ENCODE measurements around the gene NUF2.
A peak's percentile ranks its signal among the peaks of the same experiment; 100 is the strongest.
"Not testable (repeated sequence)": the region's sequence is repeated elsewhere in the genome, so short reads cannot be mapped to it uniquely, and the experiment has no call there.

NUF2 gene

GRCh38 chr1:163335216-163335615, 13.5 kb downstream of the NUF2 start:
- DNase-seq: no peak

- DNase-seq: peak; percentile 6
These were observed 15.9 kb downstream of the NUF2 start for GRCh38 chr1:163337631-163338030.

- no peak for DNase-seq
These were observed 24.6 kb downstream of the NUF2 start for GRCh38 chr1:163346326-163346870.

- DNase-seq: no peak
These were observed 25.4 kb downstream of the NUF2 start for GRCh38 chr1:163347106-163347505.

- no peak for DNase-seq
These were observed 30.2 kb downstream of the NUF2 start for GRCh38 chr1:163351912-163352311.

GRCh38 chr1:163357378-163357777, 35.6 kb downstream of the NUF2 start:
- peak; percentile 13 for DNase-seq

GRCh38 chr1:163358172-163358571, 36.4 kb downstream of the NUF2 start:
- not testable (repeated sequence) for DNase-seq

GRCh38 chr1:163361123-163361934, 39.6 kb downstream of the NUF2 start:
- DNase-seq: no peak

- no peak for DNase-seq
These were observed 43.4 kb downstream of the NUF2 start for GRCh38 chr1:163365186-163365585.

GRCh38 chr1:163366555-163366954, 44.8 kb downstream of the NUF2 start:
- DNase-seq: no peak

GRCh38 chr1:163367721-163368120, 46.0 kb downstream of the NUF2 start:
- no peak for DNase-seq

GRCh38 chr1:163372576-163372975, 50.8 kb downstream of the NUF2 start:
- DNase-seq: no peak

- no peak for DNase-seq
These were observed 56.8 kb downstream of the NUF2 start for GRCh38 chr1:163378554-163378953.

- no peak for DNase-seq
These were observed 58.0 kb downstream of the NUF2 start for GRCh38 chr1:163379801-163380200.

GRCh38 chr1:163381487-163382184, 59.9 kb downstream of the NUF2 start:
- DNase-seq: no peak

GRCh38 chr1:163382395-163382794, 60.6 kb downstream of the NUF2 start:
- no peak for DNase-seq

GRCh38 chr1:163387146-163387545, 65.4 kb downstream of the NUF2 start:
- no peak for DNase-seq

- DNase-seq: no peak
These were observed 67.2 kb downstream of the NUF2 start for GRCh38 chr1:163388970-163389369.

- DNase-seq: peak; percentile 8
These were observed 74.0 kb downstream of the NUF2 start for GRCh38 chr1:163395790-163396189.

GRCh38 chr1:163397451-163398200, 75.9 kb downstream of the NUF2 start:
- no peak for DNase-seq

GRCh38 chr1:163399001-163399400, 77.2 kb downstream of the NUF2 start:
- no peak for DNase-seq

- no peak for DNase-seq
These were observed 78.3 kb downstream of the NUF2 start for GRCh38 chr1:163399976-163400601.

GRCh38 chr1:163401211-163401610, 79.5 kb downstream of the NUF2 start:
- no peak for DNase-seq

Data from fibroblast of skin of scalp (primary cell).